Limb (tissue), 2 donors: ENCODE data around the gene ZDHHC3.

Experiments
- DNase-seq, 2 donors: peaks; one replicate each; pipeline ENCODE4 v3.0.0-alpha.2; 2016; ENCODE audit errors: extremely low spot score in 2 of 2

The ZDHHC3 gene

GRCh38 chr3:44926921-44927320 is 49.1 kb downstream of the ZDHHC3 start:
- DNase-seq = no peak

GRCh38 chr3:44926172-44926571 is 49.8 kb downstream of the ZDHHC3 start:
- DNase-seq = no peak

- no peak for DNase-seq
Observed at GRCh38 chr3:44924457-44925084, 51.4 kb downstream of the ZDHHC3 start.

GRCh38 chr3:44923632-44924456 is 52.1 kb downstream of the ZDHHC3 start:
- peak in 1 of 2 donors; percentile 5 for DNase-seq

GRCh38 chr3:44920081-44920480 is 55.9 kb downstream of the ZDHHC3 start:
- DNase-seq = no peak

GRCh38 chr3:44918581-44918980 is 57.4 kb downstream of the ZDHHC3 start:
- DNase-seq = no peak

GRCh38 chr3:44918087-44918486 is 57.9 kb downstream of the ZDHHC3 start:
- no peak for DNase-seq

- no peak for DNase-seq
Observed at GRCh38 chr3:44915702-44916438, 60.1 kb downstream of the ZDHHC3 start.

- no peak for DNase-seq
Observed at GRCh38 chr3:44914936-44915335, 61.0 kb downstream of the ZDHHC3 start.

GRCh38 chr3:44913868-44914468 is 62.0 kb downstream of the ZDHHC3 start:
- DNase-seq = peak; percentile 60 to 73

GRCh38 chr3:44910693-44911092 is 65.3 kb downstream of the ZDHHC3 start:
- no peak for DNase-seq

GRCh38 chr3:44909063-44909462 is 66.9 kb downstream of the ZDHHC3 start:
- no peak for DNase-seq

- DNase-seq = no peak
Observed at GRCh38 chr3:44907612-44908011, 68.4 kb downstream of the ZDHHC3 start.

- DNase-seq = no peak
Observed at GRCh38 chr3:44906997-44907396, 69.0 kb downstream of the ZDHHC3 start.

- DNase-seq = no peak
Observed at GRCh38 chr3:44905446-44906157, 70.4 kb downstream of the ZDHHC3 start.

GRCh38 chr3:44903751-44904150 is 72.2 kb downstream of the ZDHHC3 start:
- DNase-seq = no peak

- DNase-seq = no peak
Observed at GRCh38 chr3:44903314-44903713, 72.7 kb downstream of the ZDHHC3 start.

GRCh38 chr3:44902628-44903027 is 73.3 kb downstream of the ZDHHC3 start:
- DNase-seq = no peak

GRCh38 chr3:44899683-44900367 is 76.1 kb downstream of the ZDHHC3 start:
- no peak for DNase-seq

GRCh38 chr3:44896440-44896839 is 79.5 kb downstream of the ZDHHC3 start:
- no peak for DNase-seq

GRCh38 chr3:44894485-44894884 is 81.5 kb downstream of the ZDHHC3 start:
- DNase-seq = no peak
